Measurements from ENCODE around the gene NUMB.
"Not testable (repeated sequence)": the region's sequence is repeated elsewhere in the genome, so short reads cannot be mapped to it uniquely, and the experiment has no call there.

NUMB gene

GRCh38 chr14:73359445-73359844 lies 98.9 kb downstream of the NUMB start:
- DNase-seq (ENCODE audit: low read depth), result no peak

- DNase-seq (ENCODE audit: low read depth), result no peak
These were observed 100.2 kb downstream of the NUMB start for GRCh38 chr14:73358187-73358586.

- DNase-seq (ENCODE audit: low read depth), result not testable (repeated sequence)
These were observed 109.3 kb downstream of the NUMB start for GRCh38 chr14:73349091-73349490.

GRCh38 chr14:73344319-73344718 lies 114.0 kb downstream of the NUMB start:
- DNase-seq (ENCODE audit: low read depth), result no peak

GRCh38 chr14:73342670-73343069 lies 115.7 kb downstream of the NUMB start:
- DNase-seq (ENCODE audit: low read depth), result no peak

- no peak for DNase-seq (ENCODE audit: low read depth)
These were observed 118.3 kb downstream of the NUMB start for GRCh38 chr14:73339846-73340595.

GRCh38 chr14:73339206-73339605 lies 119.1 kb downstream of the NUMB start:
- no peak for DNase-seq (ENCODE audit: low read depth)

GRCh38 chr14:73338551-73338950 lies 119.8 kb downstream of the NUMB start:
- DNase-seq (ENCODE audit: low read depth), result no peak

- no peak for DNase-seq (ENCODE audit: low read depth)
These were observed 125.3 kb downstream of the NUMB start for GRCh38 chr14:73333031-73333430.

- no peak for DNase-seq (ENCODE audit: low read depth)
These were observed 132.6 kb downstream of the NUMB start for GRCh38 chr14:73325630-73326299.

- DNase-seq (ENCODE audit: low read depth), result no peak
These were observed 133.3 kb downstream of the NUMB start for GRCh38 chr14:73325063-73325462.

GRCh38 chr14:73324533-73324932 lies 133.8 kb downstream of the NUMB start:
- no peak for DNase-seq (ENCODE audit: low read depth)

- no peak for DNase-seq (ENCODE audit: low read depth)
These were observed 134.4 kb downstream of the NUMB start for GRCh38 chr14:73323896-73324399.

- DNase-seq (ENCODE audit: low read depth), result no peak
These were observed 145.2 kb downstream of the NUMB start for GRCh38 chr14:73313151-73313550.

GRCh38 chr14:73312687-73313086 lies 145.7 kb downstream of the NUMB start:
- DNase-seq (ENCODE audit: low read depth), result no peak

GRCh38 chr14:73311708-73312030 lies 146.7 kb downstream of the NUMB start:
- DNase-seq (ENCODE audit: low read depth), result no peak

- not testable (repeated sequence) for DNase-seq (ENCODE audit: low read depth)
These were observed 149.1 kb downstream of the NUMB start for GRCh38 chr14:73309207-73309606.

GRCh38 chr14:73307261-73307660 lies 151.1 kb downstream of the NUMB start:
- DNase-seq (ENCODE audit: low read depth), result no peak

- no peak for DNase-seq (ENCODE audit: low read depth)
These were observed 152.8 kb downstream of the NUMB start for GRCh38 chr14:73305499-73305898.

GRCh38 chr14:73295198-73295796 lies 163.0 kb downstream of the NUMB start:
- DNase-seq (ENCODE audit: low read depth), result no peak

GRCh38 chr14:73293782-73294781 lies 164.3 kb downstream of the NUMB start:
- DNase-seq (ENCODE audit: low read depth), result no peak

GRCh38 chr14:73290279-73290678 lies 168.1 kb downstream of the NUMB start:
- DNase-seq (ENCODE audit: low read depth), result no peak
